ENCODE data around the gene OR51B5.
"Not testable (repeated sequence)": the region's sequence is repeated elsewhere in the genome, so short reads cannot be mapped to it uniquely, and the experiment has no call there.

The OR51B5 gene, protein sequence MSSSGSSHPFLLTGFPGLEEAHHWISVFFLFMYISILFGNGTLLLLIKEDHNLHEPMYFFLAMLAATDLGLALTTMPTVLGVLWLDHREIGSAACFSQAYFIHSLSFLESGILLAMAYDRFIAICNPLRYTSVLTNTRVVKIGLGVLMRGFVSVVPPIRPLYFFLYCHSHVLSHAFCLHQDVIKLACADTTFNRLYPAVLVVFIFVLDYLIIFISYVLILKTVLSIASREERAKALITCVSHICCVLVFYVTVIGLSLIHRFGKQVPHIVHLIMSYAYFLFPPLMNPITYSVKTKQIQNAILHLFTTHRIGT

DNA sequence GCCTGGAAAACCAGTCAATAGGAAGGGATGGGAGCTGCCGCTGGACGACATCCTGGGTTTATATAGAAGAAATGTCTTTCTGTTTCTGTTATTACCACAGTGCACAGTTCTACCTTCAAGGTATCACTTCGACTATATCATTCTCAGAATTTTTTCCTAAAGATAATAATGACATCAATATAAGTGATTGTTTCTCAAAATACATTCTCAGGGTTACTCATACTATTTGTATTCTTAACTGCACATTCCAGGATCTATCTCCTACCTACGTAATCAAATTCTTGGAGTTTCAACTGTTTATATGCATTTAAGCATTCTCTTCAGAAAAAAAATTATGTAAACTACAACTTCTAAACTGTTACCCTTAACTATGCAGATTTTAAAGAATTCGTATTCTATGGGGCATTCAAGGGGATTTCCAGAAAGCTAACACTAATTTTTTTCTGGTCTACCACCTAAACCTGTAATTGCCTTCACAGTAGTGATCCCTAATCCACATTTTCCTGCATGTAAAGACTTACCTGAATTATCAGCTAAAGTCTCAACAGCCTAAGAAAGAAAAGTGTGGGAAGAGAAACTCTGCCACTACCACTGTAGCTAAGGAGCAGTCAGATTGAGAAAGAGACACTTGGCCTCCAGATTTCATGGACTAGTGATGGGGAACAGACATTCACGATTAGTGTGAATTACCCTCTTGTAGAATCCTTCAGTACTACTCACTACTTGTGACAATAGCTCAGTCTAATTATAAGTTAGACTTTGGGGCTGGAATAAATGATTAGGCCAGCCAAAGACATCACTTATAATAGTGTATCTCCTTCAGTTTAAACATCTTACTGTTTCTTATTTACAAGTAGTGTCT, at the start of gene OR51B5:
Gene OR51B5 (minus strand): TSS at position 51 of the 862 bp plus-strand sequence. CDS start 0 bp downstream, at position 51.
- DNase-seq (ENCODE audit: low read depth, low spot score) = no peak

DNA sequence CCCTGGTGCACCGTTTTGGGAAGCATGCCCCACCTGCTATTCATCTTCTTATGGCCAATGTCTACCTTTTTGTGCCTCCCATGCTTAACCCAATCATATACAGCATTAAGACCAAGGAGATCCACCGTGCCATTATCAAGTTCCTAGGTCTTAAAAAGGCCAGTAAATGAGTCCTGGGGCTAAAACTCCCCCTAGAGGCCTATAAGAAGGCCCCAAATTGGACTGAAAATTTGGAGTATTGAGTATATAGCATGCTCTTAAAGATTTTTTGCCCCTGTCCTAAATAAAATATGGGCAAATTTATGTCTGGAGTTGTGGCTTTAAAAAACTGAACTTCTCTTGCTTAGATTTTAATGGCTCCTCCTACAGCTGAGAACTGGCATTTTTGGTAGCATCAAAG, 46.9 kb upstream of the OR51B5 start:
- DNase-seq (ENCODE audit: low read depth, low spot score) = no peak

DNA sequence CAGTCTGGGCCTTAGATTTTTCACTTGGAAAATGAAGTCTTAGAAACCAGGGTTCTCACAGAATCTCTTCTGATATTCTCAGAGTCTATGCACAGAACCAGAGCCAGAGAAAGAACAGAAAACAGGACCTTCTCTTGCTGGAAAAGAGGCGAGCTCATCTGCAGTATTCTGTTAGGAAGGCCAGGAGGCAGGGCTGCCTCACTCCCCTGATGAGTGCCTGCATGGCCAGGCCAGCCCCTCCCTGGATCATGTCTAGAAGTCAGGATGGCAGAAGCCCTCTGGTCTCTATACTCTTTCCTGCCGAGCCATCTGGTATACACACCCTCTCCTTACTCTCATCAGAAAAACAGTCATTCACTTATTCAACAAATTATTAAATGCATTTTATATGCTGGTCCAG, 41.0 kb upstream of the OR51B5 start:
- no peak for DNase-seq (ENCODE audit: low read depth, low spot score)

DNA sequence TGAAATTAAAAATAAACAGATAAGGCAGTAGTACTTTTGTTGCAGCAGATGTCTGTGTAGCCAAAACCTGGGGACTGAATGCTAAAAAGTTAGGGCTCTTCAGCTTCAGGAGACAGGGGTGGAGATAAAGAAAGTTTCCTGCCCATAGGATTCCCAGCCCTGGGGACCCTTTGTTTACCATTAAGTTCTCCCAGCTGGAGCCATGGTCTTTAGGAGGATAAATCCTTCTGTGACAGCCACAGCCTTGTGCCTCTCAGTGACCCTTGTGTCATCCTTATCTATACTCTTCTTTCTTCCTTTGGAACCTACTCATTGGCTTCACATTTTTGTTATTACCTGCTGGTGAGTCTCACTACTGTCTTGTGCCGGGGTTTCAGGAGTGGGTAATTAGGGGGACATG, 40.3 kb upstream of the OR51B5 start, which contains the start of gene OR51M1:
Gene OR51M1 (plus strand): TSS at position 237 of the 400 bp plus-strand sequence. CDS start 5,587 bp downstream, outside the sequence.
- no peak for DNase-seq (ENCODE audit: low read depth, low spot score)

DNA sequence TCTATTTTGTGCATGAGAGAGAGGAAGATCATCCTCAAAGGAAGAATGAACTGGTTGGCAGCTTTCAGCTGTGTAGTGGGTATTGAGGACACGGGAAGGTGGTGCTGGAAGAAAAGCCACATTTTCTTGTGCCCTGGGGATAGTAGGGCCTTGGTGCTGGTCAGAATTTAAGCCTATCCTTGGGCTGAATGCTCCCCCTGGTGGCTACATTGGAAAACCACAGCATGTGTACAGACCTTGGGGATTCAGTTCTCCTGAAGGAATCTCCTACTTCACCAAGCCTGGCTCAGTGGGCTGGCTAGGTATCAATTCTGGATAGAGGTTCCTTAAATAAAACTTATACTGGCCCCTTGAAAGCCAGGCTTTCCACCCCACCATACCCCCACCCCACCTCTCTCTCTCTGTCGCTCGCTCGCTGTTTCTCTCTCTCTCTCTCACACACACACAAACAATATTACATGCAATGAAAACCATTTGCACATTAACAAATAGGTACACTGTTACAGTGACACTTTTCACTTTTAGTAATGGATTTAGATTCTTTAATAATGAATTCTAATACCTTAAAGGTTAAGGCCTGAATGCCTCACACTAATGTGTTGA, 37.5 kb upstream of the OR51B5 start:
- peak; percentile 10 for DNase-seq (ENCODE audit: low read depth, low spot score)

DNA sequence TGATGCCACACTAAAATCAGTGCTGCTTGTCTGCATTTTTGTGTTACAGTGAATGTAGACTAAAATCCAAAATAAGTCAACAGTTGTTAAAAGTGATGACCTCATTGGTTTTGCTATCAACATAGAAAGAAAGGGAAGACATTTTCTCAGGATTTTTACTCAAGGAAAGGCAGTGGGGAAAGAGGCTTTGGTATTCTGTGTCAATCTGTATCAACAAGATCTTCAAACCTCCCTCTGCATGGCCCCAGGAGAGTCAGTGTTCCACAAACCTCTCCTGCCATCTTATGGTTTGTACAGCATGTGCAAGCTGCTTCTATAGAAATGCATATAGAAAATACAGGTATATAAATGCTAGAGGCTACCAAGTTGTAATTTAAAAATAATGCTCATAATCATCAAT, 26.5 kb upstream of the OR51B5 start:
- DNase-seq (ENCODE audit: low read depth, low spot score) = peak; percentile 5

DNA sequence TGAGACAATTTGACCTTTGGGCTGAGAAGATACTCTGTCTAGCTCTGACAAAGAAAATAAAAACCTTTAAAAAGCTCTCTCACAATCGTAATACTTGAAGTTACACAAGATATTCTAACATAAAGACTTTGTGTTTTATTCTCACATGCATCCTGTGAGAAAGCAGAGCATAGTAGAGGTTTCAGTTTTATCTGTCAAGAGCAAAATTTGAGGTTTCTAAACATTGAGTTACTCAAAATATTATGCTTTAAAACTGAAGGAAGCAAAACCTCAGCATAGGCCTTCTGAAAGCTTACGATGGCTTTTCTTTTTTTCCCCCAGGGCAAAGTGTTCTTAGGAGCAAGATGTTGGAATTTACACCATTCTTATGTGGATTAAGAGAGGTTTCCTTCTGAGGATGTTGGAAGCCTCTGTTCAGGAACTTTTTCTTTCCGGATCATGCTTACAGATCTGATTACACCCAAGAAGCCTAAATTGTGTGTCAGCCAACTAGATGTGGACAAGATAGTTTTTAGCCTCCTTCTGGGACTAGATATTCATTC, 25.2 kb upstream of the OR51B5 start:
- no peak for DNase-seq (ENCODE audit: low read depth, low spot score)

DNA sequence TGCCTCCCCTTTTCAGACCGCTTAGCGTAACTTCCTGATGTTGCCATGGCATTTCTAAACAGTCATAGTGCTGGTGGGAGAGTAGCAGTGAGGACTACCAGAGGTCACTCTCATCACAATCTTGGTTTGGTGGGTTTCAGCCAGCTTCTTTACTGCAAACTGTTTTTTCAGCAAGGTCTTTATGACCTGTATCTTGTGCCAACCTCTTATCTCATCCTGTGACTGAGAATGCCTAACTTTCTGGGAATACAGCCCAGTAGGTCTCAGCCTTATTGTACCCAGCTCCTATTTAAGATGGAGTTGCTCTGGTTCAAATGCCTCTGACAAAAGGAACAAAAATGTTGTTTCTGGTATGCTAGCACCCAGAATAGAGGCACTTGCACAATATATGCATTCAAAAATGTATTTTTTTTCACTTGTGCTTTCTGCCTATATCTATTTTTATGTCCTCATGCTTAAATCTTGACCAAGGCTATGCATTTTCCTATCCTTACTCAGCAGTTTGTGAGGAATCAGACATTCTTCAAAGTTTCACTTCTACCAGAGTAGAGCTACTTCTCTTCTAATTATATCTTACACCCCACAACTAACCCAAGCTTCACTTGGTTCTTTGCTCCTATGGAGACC, 24.2 kb upstream of the OR51B5 start:
- no peak for DNase-seq (ENCODE audit: low read depth, low spot score)

DNA sequence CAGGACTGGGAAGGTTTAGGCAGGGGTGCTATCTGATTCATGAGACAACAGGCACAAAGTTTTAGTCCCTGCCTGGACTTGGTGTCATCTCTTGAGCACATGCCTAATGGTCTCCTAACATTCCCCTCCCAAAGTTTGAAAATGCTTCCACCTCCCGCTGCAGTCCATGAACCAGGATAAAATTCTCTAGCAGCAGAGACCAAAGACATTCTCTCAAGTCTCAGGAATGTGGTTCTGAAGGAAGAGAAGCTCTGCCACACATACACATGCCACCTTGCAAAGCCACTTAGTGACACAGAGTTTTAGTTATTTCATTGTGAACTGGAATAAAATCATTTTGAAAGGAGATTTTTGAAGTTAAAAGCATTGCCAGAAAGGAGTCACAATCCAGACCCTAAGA, 23.5 kb upstream of the OR51B5 start:
- DNase-seq (ENCODE audit: low read depth, low spot score) = no peak

DNA sequence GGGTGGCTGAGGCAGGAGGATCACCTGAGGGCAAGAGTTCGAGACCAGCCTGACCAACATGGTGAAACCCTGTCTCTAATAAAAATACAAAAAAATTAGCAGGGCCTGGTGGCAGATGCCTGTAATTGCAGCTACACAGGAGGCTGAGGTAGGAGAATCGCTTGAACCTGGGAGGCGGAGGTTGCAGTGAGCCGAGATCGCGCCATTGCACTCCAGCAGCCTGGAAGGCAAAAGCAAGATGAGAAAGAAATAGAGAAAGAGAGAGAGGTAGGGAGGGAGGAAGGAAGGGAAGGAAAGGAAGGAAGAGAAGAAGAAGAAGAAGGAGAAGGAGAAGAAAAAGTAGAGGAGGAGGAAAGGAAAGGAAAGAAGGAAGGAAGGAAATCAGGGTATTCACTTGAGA, 23.0 kb upstream of the OR51B5 start:
- not testable (repeated sequence) for DNase-seq (ENCODE audit: low read depth, low spot score)

DNA sequence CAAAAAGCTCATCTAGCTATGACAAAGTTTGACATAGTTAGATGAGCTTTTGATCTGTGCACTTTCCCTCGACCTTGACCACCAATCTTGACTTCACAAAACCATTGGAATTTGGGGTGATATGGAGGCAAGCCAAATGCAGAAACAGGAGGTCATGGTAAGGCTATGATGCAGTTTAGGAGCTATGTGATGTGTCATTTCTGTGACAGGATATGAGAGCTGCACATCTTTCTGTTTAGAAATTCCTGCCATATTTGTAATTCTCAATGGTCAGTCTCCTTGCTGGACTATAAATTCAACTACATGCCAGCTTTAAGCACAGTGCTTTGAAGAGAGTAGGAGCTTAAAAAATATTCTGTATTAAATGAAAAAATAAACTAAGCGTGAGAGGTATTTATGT, 20.9 kb upstream of the OR51B5 start:
- DNase-seq (ENCODE audit: low read depth, low spot score) = no peak

DNA sequence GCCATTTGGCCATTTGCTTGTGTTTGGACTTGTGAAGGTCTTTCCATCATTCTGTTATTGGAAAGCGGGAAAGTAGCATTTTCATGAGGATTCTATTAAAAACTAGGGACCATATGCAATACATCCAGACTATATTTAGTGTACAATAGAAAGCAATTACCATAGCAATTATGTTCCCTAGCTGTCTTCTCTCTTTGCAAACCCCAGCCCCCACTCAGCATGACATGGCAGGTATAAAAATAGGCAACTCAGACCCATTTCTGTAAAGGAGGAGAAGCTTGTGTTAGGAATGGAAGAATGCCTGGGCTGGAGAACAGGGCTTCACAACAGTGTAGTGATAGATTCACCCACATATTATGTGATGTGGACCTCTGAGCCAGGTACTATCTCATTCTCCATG, 20.4 kb upstream of the OR51B5 start:
- DNase-seq (ENCODE audit: low read depth, low spot score) = no peak

DNA sequence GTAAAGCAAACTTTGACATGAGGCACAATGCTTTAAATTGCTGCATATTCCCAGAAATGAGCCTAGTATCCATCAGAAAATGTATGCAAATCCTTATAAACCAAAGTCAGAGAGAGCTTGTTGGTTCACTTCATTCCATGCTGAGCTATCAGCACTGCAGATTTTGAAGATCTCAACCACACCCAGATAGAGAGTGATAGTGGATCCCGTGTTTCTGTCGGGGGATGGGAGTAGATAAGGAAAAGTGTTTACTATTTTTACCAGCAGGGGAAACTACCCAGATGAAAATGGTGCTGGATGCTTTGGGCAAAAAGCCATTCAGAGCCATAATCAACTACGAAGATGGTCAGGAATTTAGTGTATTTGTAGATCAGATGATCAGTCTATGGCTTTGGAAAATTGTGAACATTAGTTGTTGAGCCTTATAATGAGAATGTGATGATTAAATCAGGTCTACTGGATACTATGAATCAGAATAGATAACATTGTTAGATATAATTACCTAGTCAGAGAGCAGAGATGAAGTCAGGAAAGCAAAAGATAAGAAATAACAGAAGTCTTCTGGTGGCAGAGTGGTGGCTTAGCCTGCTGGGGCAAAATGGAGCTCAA, 18.8 kb upstream of the OR51B5 start:
- DNase-seq (ENCODE audit: low read depth, low spot score) = no peak

DNA sequence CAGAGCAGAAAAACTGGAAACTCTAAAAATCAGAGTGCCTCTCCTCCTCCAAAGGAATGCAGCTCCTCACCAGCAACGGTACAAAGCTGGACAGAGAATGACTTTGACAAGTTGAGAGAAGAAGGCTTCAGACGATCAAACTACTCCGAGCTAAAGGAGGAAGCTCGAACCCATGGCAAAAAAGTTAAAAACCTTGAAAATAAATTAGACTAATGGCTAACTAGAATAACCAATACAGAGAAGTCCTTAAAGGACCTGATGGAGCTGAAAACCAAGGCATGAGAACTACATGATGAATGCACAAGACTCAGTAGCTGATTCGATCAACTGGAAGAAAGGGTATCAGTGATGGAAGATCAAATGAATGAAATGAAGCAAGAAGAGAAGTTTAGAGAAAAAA, 12.7 kb upstream of the OR51B5 start:
- not testable (repeated sequence) for DNase-seq (ENCODE audit: low read depth, low spot score)

DNA sequence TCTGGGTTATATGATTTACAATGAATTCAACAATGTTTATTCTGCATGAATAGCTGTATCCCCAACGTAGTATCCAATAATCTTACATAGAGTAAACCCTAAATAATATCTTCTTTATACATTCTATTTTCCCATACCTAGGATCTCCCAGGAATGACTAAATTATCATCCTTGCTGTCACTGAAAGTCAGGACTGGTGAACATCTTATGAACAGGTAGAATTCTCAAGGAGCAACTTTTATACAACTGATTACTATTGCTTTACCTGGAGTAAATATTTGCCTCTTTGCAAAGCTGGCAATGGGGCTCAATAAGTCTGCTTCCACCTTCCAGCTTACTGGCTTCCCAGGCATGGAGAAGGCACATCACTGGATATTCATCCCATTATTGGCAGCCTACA, 7.9 kb upstream of the OR51B5 start, which contains the start of gene OR51B6:
Gene OR51B6 (plus strand): TSS at position 301 of the 400 bp plus-strand sequence. CDS start 0 bp downstream, at position 301.
- no peak for DNase-seq (ENCODE audit: low read depth, low spot score)

DNA sequence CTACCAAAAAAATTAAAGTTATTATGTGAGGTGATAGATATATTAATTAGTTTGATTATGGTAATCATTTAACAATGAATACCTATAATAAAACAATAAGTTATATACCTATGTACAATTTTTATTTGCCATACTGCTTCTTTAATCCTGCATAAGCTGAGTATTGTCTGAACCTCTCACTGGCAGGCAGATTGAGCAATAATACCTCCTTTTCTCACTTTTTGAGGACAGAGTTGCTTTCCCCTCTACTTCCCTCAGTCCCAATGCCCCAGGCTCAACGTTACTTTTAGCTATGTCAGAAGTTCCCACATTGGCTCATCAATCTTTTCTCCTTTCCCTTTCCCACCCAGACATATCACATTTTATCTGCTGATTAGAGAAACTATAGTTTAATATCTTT, 6.2 kb upstream of the OR51B5 start:
- no peak for DNase-seq (ENCODE audit: low read depth, low spot score)

DNA sequence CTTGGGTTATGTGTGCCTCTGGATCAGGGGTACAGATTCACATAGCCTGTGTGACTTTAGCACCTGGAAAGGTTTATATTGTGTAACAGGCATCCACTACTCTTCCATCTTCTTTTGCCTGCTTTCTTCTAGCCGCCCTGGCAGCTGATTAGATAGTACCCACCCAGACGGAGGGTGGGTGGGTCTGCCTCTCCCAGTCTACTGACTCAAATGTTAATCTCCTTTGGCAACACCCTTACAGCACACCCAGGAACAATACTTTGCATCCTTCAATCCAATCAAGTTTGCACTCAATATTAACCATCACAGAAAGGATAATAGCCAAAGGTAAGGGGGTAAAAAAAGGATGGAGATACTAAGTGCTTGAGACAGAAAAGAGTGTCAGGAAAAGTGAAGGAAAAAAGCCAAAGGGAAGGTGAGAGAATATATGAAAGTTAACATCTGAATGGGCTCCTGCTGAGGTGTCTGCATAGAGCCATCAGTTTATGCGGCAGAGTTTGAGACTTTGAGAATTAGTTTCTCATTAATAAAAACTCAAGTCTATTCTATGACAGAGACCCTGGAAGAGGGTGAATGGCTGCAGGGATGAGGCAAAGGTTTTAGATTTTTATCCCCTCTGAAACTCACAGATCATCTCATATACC, 5.3 kb upstream of the OR51B5 start:
- DNase-seq (ENCODE audit: low read depth, low spot score) = no peak

DNA sequence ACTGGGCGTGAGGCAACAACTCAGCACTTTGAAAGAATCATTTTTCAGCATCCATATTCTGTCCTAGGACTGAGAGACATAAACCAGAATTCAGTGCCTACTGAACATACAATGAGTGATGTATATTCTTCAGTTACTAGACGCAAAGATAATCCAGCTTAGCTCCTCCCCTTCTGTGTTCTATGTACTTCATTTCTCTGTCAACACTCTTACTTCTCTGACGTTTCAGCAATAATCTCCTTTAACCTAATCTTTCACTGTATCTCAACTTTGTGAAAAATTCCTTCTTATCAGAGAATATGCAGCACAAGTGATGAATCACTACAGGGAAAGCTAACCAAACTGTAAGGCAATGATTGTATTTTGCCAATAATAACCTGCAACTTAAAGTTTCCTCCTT, 2.5 kb upstream of the OR51B5 start:
- no peak for DNase-seq (ENCODE audit: low read depth, low spot score)

DNA sequence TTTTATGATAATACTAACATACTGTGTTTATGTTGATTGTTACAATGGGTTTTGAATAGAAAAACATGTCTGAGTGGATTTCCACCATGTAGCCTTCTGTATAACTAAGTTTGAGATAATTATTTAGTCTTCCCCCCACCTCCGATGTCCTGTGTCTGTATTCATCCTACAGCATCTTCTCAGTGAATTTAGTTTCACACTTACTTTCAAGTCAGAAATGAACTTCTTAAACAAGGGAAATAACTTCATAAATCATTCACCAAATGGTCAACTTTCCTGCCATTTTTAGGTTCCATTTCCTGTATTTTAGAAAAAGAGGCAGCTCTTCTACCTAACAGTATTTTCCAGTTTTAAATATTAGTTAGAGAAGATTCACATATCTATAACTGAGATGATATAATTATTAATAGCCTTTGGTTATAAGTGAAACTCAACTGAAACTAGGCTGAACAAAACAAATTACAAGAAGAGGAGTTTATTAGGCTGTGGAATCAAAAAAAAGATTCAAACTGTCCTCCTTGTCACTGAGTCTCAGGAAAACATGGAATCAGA, 3.5 kb downstream of the OR51B5 start:
- no peak for DNase-seq (ENCODE audit: low read depth, low spot score)

DNA sequence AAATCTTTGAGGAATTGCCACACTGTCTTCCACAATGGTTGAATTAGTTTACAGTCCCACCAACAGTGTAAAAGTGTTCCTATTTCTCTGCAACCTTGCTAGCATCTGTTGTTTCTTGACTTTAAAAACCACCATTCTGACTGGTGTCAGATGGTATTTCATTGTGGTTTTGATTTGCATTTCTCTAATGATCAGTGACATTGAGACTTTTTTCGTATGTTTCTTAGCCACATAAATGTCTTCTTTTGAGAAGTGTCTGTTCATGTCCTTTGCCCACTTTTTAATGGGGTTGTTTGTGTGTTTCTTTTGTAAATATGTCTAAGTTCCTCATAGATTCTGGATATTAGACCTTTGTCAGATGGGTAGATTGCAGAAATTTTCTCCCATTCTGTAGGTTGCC, 6.1 kb downstream of the OR51B5 start:
- not testable (repeated sequence) for DNase-seq (ENCODE audit: low read depth, low spot score)

Measured in brain pericyte (primary cell).